Measurements from ENCODE around the gene RPL14.
"Not testable (repeated sequence)": the region's sequence is repeated elsewhere in the genome, so short reads cannot be mapped to it uniquely, and the experiment has no call there.

Gene RPL14

GRCh38 chr3:40461161-40461560 lies 4.0 kb downstream of the RPL14 start:
- no peak overlapping the region for H3K4me3 ChIP-seq (ENCODE audit: low read length)
- TF ChIP-seq, protein P1, sequence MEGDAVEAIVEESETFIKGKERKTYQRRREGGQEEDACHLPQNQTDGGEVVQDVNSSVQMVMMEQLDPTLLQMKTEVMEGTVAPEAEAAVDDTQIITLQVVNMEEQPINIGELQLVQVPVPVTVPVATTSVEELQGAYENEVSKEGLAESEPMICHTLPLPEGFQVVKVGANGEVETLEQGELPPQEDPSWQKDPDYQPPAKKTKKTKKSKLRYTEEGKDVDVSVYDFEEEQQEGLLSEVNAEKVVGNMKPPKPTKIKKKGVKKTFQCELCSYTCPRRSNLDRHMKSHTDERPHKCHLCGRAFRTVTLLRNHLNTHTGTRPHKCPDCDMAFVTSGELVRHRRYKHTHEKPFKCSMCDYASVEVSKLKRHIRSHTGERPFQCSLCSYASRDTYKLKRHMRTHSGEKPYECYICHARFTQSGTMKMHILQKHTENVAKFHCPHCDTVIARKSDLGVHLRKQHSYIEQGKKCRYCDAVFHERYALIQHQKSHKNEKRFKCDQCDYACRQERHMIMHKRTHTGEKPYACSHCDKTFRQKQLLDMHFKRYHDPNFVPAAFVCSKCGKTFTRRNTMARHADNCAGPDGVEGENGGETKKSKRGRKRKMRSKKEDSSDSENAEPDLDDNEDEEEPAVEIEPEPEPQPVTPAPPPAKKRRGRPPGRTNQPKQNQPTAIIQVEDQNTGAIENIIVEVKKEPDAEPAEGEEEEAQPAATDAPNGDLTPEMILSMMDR (conservative IDR thresholded peaks at IDR 0.05; ENCODE audit: low read length) = no peak
- no peak for DNase-seq (ENCODE audit: low read depth)

DNA sequence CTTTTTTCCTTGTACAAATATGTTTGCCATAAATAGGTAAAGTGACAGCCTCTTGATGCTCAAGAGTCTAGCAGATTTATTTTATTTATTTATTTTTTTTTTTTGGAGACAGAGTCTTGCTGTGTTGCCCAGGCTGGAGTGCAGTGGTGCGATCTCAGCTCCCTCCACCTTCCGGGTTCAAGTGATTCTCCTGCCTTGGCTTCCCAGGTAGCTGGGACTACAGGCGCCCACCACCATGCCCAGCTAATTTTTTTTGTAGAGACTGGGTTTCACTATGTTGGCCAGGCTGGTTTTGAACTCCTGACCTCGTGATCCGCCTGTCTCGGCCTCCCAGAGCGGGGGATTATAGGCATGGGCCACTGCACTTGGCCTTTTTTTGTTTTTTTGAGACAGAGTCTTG lies 5.7 kb downstream of the RPL14 start:
- H3K4me3 ChIP-seq (ENCODE audit: low read length); DNase-seq (ENCODE audit: low read depth): not testable (repeated sequence)

DNA sequence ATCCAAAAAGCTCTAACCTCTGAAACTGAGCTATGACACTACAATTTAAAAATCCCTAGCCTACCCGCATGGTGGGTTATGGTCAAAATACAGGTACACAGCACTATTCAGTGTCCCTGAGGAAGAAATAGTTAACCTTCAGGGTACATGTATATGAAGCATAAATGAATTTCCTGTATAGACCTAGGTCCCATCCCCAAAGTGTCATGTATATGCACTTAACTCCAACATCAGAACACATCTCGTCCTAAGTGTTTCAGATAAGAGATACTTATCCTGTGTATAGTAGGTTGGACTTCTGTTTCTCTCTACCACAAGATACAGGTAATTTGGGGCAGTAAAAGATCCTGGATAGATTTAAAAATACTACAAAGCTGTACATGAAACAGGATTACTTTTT lies 6.4 kb downstream of the RPL14 start:
- H3K4me3 ChIP-seq (ENCODE audit: low read length) = no peak overlapping the region
- TF ChIP-seq, protein P1 (conservative IDR thresholded peaks at IDR 0.05; ENCODE audit: low read length) = no peak
- no peak for DNase-seq (ENCODE audit: low read depth)

DNA sequence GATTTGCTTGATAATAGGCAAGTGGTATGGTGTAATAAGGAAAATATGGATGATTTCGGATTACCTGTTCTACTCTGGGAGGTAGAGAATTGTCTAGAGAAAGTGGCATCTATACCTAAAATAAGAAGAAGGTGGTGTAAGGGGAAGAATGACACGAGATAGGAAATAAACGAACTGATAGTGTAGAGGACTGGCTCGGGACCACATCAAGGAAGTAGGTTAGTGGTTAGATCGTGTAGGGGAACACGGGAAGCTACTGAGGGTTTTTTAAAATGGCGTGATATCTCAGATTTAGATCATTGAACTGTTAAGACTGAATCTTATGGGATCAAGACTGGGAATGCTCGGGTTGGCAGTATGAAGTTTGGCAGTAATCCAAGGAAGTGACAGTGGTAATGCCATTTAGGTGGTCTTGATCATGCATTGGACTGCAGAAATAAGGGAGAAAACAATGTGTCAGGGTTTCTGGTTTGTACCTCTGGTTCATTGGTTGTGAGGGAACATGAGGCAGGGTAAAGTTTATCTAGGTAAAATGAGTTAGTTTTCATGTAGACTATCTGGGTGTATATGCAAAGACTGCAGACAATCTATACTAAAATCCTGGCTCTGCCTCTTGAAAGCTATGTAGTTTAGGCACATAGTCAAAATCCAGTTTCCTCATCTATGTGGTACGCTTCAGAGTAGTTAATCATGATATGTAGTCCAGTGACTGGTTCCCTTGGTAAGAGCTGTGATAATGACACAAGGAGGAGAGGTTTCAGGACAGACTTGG lies 7.4 kb downstream of the RPL14 start:
- TF ChIP-seq, protein P1 (conservative IDR thresholded peaks at IDR 0.05; ENCODE audit: low read length) = no peak

GRCh38 chr3:40465111-40465407 lies 7.9 kb downstream of the RPL14 start:
- TF ChIP-seq, protein P1 (conservative IDR thresholded peaks at IDR 0.05; ENCODE audit: low read length) = no peak
- DNase-seq (ENCODE audit: low read depth) = no peak
- no peak overlapping the region for H3K4me3 ChIP-seq (ENCODE audit: low read length)

More for the DNA sequence above, 7.4 kb downstream of the RPL14 start:
- H3K4me3 ChIP-seq (ENCODE audit: low read length) = no peak overlapping the region
- DNase-seq (ENCODE audit: low read depth) = no peak

GRCh38 chr3:40465456-40465855 lies 8.3 kb downstream of the RPL14 start:
- no peak for DNase-seq (ENCODE audit: low read depth)
- TF ChIP-seq, protein P1 (conservative IDR thresholded peaks at IDR 0.05; ENCODE audit: low read length) = no peak
- H3K4me3 ChIP-seq (ENCODE audit: low read length) = no peak overlapping the region

DNA sequence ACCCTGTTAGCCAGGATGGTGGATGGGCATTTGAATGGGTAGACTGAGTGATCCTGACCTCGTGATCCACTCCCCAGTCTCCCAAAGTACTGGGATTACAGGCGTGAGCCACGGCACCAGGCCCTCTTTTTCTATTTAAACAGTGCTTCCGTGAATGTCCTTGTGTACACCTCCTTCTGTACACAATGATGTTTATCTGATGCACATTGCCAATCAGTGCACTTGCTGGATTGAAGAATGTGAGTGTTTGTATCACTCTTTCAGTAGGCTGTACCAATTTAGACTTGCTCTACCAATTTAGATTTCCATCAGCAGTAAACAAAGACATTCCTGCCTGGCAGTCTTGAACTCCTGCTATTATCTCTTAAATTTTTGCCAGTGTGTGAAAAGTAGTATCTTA lies 10.9 kb downstream of the RPL14 start:
- no peak for DNase-seq (ENCODE audit: low read depth)
- no peak overlapping the region for H3K4me3 ChIP-seq (ENCODE audit: low read length)
- TF ChIP-seq, protein P1 (conservative IDR thresholded peaks at IDR 0.05; ENCODE audit: low read length) = no peak
